KMS-11 (cell line): Measurements from ENCODE around the gene OAF.

Experiments
- H2AFZ ChIP-seq: fragments of 200-600 bp; sonication (generic); 2 replicates; pipeline ENCODE4 v1.6.1; 2016; ENCODE audit warnings: antibody characterized with exemption, mixed run types, low read depth
- H3K27ac ChIP-seq: fragments of 200-600 bp; sonication (generic); 2 replicates; pipeline ENCODE4 v1.6.1; 2016; ENCODE audit warnings: mild to moderate bottlenecking, mixed run types
- H3K27me3 ChIP-seq: fragments of 200-600 bp; sonication (generic); 2 replicates; pipeline ENCODE4 v1.6.1; 2017; ENCODE audit warnings: mild to moderate bottlenecking, low read depth, mixed run types, moderate library complexity; ENCODE audit not compliant: insufficient read depth
- H3K36me3 ChIP-seq: fragments of 200-600 bp; sonication (generic); 2 replicates; pipeline ENCODE4 v1.6.1; 2017; ENCODE audit warnings: mild to moderate bottlenecking, mixed run types; ENCODE audit not compliant: insufficient read depth
- H3K4me1 ChIP-seq: fragments of 200-600 bp; sonication (generic); 2 replicates; pipeline ENCODE4 v1.6.1; 2016; ENCODE audit warnings: mild to moderate bottlenecking, low read depth, mixed run types; ENCODE audit not compliant: poor library complexity, severe bottlenecking
- H3K4me2 ChIP-seq: fragments of 200-600 bp; sonication (generic); 2 replicates; pipeline ENCODE4 v1.7.0; 2016; ENCODE audit warnings: mild to moderate bottlenecking, mixed run types
- H3K4me3 ChIP-seq: fragments of 200-600 bp; sonication (generic); IDR thresholded peaks from 2 replicates; pipeline ENCODE4 v1.6.1; 2017; ENCODE audit warnings: low read depth, low read length, mixed read lengths; ENCODE audit not compliant: insufficient read depth
- H3K79me2 ChIP-seq: fragments of 200-600 bp; sonication (generic); 2 replicates; pipeline ENCODE4 v1.6.1; 2016; ENCODE audit warnings: low read depth, mixed run types; ENCODE audit not compliant: insufficient read depth
- H3K9ac ChIP-seq: fragments of 200-600 bp; sonication (generic); 2 replicates; pipeline ENCODE4 v1.6.1; 2016; ENCODE audit warnings: mild to moderate bottlenecking, mixed run types
- H4K20me1 ChIP-seq: fragments of 200-600 bp; sonication (generic); 2 replicates; pipeline ENCODE4 v1.6.1; 2016; ENCODE audit warnings: mild to moderate bottlenecking, mixed run types; ENCODE audit not compliant: insufficient read depth
- TF ChIP-seq, protein P1 (sequence below): fragments of 200-600 bp; sonication (generic); conservative IDR thresholded peaks from 2 replicates; pipeline ENCODE4 v1.6.1; 2017; ENCODE audit warnings: low read depth, mild to moderate bottlenecking, antibody characterized with exemption, low read length, moderate library complexity, mixed read lengths

OAF gene

DNA sequence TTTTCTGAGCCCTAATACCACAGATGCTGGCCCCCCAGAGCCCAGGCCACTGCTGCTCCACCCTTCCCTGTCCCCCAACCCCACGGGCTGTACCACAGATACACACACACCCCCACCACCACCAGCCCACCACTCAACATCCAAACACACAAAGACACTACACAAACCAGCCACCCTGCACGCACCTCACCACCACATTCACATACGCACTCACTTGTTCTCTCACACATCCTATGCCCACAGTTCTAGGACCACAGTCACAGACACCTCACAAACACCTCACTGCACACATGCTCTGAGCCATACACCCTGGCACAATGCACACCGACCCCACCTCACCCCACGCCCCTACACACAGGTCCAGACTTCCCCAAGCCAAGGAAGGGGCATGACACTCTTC is 22.5 kb upstream of the OAF start:
- no peaks in the 10 kb centered on the region for H3K27me3 ChIP-seq
- no peak overlapping the region for H2AFZ ChIP-seq
- no peaks in the 10 kb centered on the region for H3K4me1 ChIP-seq
- no peak overlapping the region for H3K27ac ChIP-seq
- no peak overlapping the region for H3K9ac ChIP-seq
- no peak overlapping the region for H3K4me2 ChIP-seq
- no peak overlapping the region for H3K4me3 ChIP-seq
- H3K36me3 ChIP-seq, result no peaks in the 10 kb centered on the region
- no peaks in the 10 kb centered on the region for H4K20me1 ChIP-seq
- no peaks in the 10 kb centered on the region for H3K79me2 ChIP-seq
- TF ChIP-seq, protein P1, sequence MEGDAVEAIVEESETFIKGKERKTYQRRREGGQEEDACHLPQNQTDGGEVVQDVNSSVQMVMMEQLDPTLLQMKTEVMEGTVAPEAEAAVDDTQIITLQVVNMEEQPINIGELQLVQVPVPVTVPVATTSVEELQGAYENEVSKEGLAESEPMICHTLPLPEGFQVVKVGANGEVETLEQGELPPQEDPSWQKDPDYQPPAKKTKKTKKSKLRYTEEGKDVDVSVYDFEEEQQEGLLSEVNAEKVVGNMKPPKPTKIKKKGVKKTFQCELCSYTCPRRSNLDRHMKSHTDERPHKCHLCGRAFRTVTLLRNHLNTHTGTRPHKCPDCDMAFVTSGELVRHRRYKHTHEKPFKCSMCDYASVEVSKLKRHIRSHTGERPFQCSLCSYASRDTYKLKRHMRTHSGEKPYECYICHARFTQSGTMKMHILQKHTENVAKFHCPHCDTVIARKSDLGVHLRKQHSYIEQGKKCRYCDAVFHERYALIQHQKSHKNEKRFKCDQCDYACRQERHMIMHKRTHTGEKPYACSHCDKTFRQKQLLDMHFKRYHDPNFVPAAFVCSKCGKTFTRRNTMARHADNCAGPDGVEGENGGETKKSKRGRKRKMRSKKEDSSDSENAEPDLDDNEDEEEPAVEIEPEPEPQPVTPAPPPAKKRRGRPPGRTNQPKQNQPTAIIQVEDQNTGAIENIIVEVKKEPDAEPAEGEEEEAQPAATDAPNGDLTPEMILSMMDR, result no peak

DNA sequence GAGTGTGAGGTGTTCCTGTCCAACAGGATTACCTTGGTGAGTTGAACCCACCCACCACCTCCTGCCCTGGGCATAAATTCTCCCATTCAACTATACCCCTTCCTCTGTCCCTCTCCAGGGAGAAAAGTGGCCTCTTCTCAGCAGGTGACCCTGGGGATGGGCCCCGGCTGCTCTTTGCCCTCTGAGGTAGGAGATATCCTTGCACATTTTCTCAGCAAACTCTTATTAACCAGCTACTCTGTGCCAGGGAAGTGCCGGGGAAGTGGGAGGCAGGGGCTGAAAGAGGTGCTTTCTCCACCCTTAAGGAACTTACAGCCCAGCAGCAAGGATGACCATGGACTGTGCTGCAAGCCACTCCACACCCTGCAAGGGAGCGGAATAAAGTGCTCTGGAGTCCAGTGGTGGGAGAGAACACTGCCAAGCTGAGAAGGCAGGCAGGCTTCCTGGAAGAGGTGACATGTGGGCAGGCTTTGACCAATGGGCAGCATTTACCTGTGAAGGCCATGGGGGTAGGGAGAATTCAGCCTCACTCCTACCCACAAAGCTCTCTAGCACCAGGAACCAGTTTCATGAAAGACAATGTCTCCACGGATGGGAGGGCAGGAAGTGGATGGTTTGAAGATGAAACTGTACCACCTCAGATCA is 21.9 kb upstream of the OAF start:
- TF ChIP-seq, protein P1, result no peak
- no peaks in the 10 kb centered on the region for H3K36me3 ChIP-seq
- H3K9ac ChIP-seq, result no peak overlapping the region
- H4K20me1 ChIP-seq, result no peaks in the 10 kb centered on the region
- H3K27me3 ChIP-seq, result no peaks in the 10 kb centered on the region
- H3K27ac ChIP-seq, result no peak overlapping the region
- H3K4me1 ChIP-seq, result no peaks in the 10 kb centered on the region
- no peak overlapping the region for H2AFZ ChIP-seq
- H3K79me2 ChIP-seq, result no peaks in the 10 kb centered on the region
- no peak overlapping the region for H3K4me3 ChIP-seq
- no peak overlapping the region for H3K4me2 ChIP-seq

DNA sequence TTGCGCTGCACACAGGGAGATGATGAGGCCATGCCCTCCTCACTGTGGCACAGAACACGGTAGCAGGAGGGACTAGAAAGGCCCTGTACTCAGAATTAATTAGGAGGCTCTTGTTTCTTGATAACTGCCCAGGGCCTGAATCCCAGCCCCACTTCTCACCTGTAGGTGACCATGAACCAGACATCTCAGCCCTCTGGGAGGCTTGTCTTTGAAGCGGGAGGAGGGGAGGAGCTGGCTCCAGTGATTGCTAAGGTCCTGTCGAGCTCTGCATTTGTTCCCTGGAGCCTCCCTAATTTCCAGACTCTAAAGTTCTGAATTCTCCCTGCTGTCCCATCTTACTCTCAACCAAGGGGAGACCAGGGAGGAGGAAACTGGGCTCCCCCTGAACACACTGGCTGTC is 19.8 kb upstream of the OAF start:
- no peaks in the 10 kb centered on the region for H4K20me1 ChIP-seq
- no peaks in the 10 kb centered on the region for H3K27me3 ChIP-seq
- no peak overlapping the region for H3K9ac ChIP-seq
- no peaks in the 10 kb centered on the region for H3K4me1 ChIP-seq
- no peak overlapping the region for H3K4me2 ChIP-seq
- TF ChIP-seq, protein P1, result no peak
- H3K4me3 ChIP-seq, result no peak overlapping the region
- H3K27ac ChIP-seq, result no peak overlapping the region
- H3K79me2 ChIP-seq, result no peaks in the 10 kb centered on the region
- H2AFZ ChIP-seq, result no peak overlapping the region
- no peaks in the 10 kb centered on the region for H3K36me3 ChIP-seq

DNA sequence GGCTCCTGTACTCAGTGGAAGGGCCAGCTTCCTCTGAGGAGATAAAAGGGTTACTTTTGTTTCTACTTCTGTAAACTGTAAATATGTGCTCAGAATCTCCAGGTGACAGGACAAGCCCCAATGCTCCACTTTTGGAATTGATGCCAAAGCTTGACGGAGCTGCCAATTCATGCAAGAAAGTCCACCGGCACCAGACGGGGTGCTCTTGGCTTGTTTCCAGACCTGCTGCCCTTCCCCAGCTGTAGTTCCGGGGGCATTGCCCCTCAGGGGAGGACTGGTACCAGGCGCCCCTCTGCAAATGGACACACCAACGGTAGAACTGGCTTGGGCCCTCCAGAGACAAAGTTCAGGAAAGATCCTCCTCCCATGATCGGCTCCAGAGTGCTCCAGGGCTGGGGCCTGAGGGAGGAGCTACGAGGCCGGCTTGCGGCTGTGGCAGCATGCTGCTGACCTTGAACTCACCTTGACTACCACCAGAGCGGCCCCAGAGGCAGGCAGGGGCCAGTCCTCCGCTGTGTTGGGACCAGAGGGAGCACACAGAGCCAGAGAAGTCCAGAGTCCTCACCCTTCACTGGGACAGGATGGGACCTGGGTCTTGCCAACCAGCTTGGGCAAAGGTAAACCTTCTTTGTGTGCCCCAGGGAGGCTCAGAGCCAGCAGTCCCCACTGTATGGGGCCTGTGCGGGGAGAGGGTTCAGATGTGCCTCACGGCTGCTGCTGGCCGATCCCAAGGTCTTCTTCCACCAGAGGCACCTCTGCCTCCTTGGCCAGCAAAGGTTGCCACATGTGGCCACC is 17.8 kb upstream of the OAF start:
- TF ChIP-seq, protein P1, result no peak
- H3K4me1 ChIP-seq, result no peaks in the 10 kb centered on the region

More for the DNA sequence above, 17.8 kb upstream of the OAF start:
- H3K4me3 ChIP-seq, result no peak overlapping the region
- no peaks in the 10 kb centered on the region for H3K79me2 ChIP-seq
- no peaks in the 10 kb centered on the region for H4K20me1 ChIP-seq
- H2AFZ ChIP-seq, result no peak overlapping the region
- no peaks in the 10 kb centered on the region for H3K27me3 ChIP-seq
- H3K36me3 ChIP-seq, result no peaks in the 10 kb centered on the region
- H3K27ac ChIP-seq, result no peak overlapping the region
- no peak overlapping the region for H3K4me2 ChIP-seq
- no peak overlapping the region for H3K9ac ChIP-seq
